Activated CD8-positive, alpha-beta T cell treated with anti-CD3 and anti-CD28 coated beads for 36 hours (primary cell): ENCODE results near the gene TAF4B. TPM values are rescaled to one million over a fixed set of nuclear protein-coding genes. Genes with fewer than 3 reads are reported as not detected.

Experiments
- ATAC-seq: fragments of 200-7000 bp; cut with Tn5 transposase; one replicate; pipeline ENCODE4 v1.10.0; 2021; ENCODE audit warnings: mild to moderate bottlenecking, moderate library complexity
- CTCF ChIA-PET: fragments of 350-600 bp; sonication (Branson Sonifier 250); formaldehyde crosslinking; loops from one replicate; lab custom pipeline; 2021; ENCODE audit warnings: antibody characterized with exemption; lab: Charles Lee
- POLR2A ChIA-PET: fragments of 350-600 bp; sonication (Branson Sonifier 250); formaldehyde crosslinking; loops from one replicate; lab custom pipeline; 2021; ENCODE audit warnings: antibody characterized with exemption; lab: Charles Lee
- DNase-seq: peaks from one replicate; pipeline ENCODE4 v3.0.0-alpha.2; 2020
- H3K27ac Mint-ChIP-seq: one replicate; pipeline ENCODE4 v1.8.0; 2021; ENCODE audit warnings: mild to moderate bottlenecking, mixed read lengths
- H3K27me3 Mint-ChIP-seq: one replicate; pipeline ENCODE4 v1.8.0; 2021; ENCODE audit warnings: mixed read lengths
- H3K36me3 Mint-ChIP-seq: one replicate; pipeline ENCODE4 v1.8.0; 2021; ENCODE audit warnings: low read depth, mixed read lengths
- H3K4me1 Mint-ChIP-seq: one replicate; pipeline ENCODE4 v1.8.0; 2021; ENCODE audit warnings: low read depth, mixed read lengths
- H3K4me3 Mint-ChIP-seq: one replicate; pipeline ENCODE4 v1.8.0; 2021; ENCODE audit warnings: mild to moderate bottlenecking, moderate library complexity, mixed read lengths
- H3K9me3 Mint-ChIP-seq: one replicate; pipeline ENCODE4 v1.8.0; 2021; ENCODE audit warnings: mixed read lengths
- intact Hi-C: fragments of 100-400 bp; cut with micrococcal nuclease; formaldehyde crosslinking; loops from one replicate; pipeline ENCODE4 v1.10.0; 2022
- total RNA-seq, 2 experiments: library from RNA; stranded (reverse); gene quantifications; one replicate each; pipeline ENCODE4 v1.2.3, GENCODE V29; 2021
- TF ChIP-seq, protein P1 (sequence below): fragments of 200-600 bp; IDR thresholded peaks from one replicate; pipeline ENCODE4 v1.8.0; 2022; ENCODE audit warnings: antibody characterized with exemption, mild to moderate bottlenecking

TAF4B gene
- total RNA-seq, 2 experiments from 2014 or later, result 14.7 to 15.1 TPM

DNA sequence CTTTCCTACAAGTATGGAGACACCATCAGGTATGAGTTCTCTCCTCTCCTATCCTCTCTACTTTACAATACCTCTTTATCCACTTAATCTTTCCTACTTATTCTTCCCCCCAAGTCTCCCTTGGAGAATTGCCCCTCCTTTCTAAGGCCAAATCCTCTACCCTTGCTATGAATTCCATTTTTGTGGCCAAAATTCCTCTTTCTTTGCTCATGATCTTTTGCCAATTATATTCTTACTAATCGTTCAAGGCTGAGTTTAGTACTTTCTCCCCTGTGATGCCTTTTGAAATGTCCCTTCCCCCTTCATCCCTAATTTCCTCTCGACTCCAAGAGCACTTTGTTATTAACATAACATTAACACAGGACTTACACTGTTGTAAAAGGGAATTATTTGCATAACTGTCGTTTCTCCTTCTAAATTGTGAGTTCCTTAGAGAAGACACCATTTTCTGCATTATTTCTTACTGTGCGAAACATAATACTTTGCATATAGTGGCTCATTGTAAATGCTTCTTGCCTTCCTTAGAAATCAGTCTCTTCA lies 188.7 kb downstream of the TAF4B start:
- POLR2A ChIA-PET, result no interaction called here
- no peak for ATAC-seq
- TF ChIP-seq, protein P1, sequence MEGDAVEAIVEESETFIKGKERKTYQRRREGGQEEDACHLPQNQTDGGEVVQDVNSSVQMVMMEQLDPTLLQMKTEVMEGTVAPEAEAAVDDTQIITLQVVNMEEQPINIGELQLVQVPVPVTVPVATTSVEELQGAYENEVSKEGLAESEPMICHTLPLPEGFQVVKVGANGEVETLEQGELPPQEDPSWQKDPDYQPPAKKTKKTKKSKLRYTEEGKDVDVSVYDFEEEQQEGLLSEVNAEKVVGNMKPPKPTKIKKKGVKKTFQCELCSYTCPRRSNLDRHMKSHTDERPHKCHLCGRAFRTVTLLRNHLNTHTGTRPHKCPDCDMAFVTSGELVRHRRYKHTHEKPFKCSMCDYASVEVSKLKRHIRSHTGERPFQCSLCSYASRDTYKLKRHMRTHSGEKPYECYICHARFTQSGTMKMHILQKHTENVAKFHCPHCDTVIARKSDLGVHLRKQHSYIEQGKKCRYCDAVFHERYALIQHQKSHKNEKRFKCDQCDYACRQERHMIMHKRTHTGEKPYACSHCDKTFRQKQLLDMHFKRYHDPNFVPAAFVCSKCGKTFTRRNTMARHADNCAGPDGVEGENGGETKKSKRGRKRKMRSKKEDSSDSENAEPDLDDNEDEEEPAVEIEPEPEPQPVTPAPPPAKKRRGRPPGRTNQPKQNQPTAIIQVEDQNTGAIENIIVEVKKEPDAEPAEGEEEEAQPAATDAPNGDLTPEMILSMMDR, result no peak
- no peak for DNase-seq
- CTCF ChIA-PET, result no interaction called here
- no peaks in the 10 kb centered on the region for H3K27me3 Mint-ChIP-seq
- H3K4me3 Mint-ChIP-seq, result no peak overlapping the region
- H3K4me1 Mint-ChIP-seq, result no peaks in the 10 kb centered on the region
- no peak overlapping the region for H3K27ac Mint-ChIP-seq
- no peaks in the 10 kb centered on the region for H3K36me3 Mint-ChIP-seq
- intact Hi-C loops, result no loop called here
- no peaks in the 10 kb centered on the region for H3K9me3 Mint-ChIP-seq

GRCh38 chr18:26415631-26416030 lies 189.4 kb downstream of the TAF4B start:
- no peaks in the 10 kb centered on the region for H3K9me3 Mint-ChIP-seq
- intact Hi-C loops, result no loop called here
- H3K36me3 Mint-ChIP-seq, result no peaks in the 10 kb centered on the region
- CTCF ChIA-PET, result no interaction called here
- no peak overlapping the region for H3K4me3 Mint-ChIP-seq
- DNase-seq (no peak), ATAC-seq (no peak)
- H3K27me3 Mint-ChIP-seq, result no peaks in the 10 kb centered on the region
- no peaks in the 10 kb centered on the region for H3K4me1 Mint-ChIP-seq
- TF ChIP-seq, protein P1, result no peak
- POLR2A ChIA-PET, result no interaction called here
- no peak overlapping the region for H3K27ac Mint-ChIP-seq

GRCh38 chr18:26416652-26417150 lies 190.5 kb downstream of the TAF4B start:
- intact Hi-C loops, result no loop called here
- no peak for DNase-seq
- no peak for ATAC-seq
- no peaks in the 10 kb centered on the region for H3K4me1 Mint-ChIP-seq
- ChIA-PET CTCF (no interaction called here), POLR2A (no interaction called here)
- no peaks in the 10 kb centered on the region for H3K9me3 Mint-ChIP-seq
- no peak overlapping the region for H3K4me3 Mint-ChIP-seq
- no peaks in the 10 kb centered on the region for H3K27me3 Mint-ChIP-seq
- TF ChIP-seq, protein P1, result no peak
- H3K36me3 Mint-ChIP-seq, result no peaks in the 10 kb centered on the region
- H3K27ac Mint-ChIP-seq, result no peak overlapping the region

DNA sequence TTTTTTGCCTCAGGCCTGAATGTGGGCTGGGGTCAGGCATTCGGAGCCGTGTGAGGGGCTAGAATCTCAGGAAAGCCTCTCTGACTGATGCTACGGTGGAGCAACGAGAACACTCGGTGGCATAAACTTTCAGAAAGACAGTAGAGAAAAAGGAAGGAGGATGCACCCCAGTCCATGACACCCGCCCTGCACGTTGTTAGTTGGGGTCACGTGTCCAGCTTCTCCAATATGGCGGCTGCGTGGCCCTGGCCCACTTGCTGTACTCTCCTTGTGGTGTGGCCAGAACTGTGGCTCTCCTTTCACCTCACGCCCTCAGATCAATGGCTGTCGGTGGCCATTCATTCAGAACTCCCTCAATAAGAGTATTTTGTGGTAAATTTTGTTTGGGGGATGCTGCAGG lies 190.9 kb downstream of the TAF4B start:
- no peak for ATAC-seq
- H3K27ac Mint-ChIP-seq, result no peak overlapping the region
- no peaks in the 10 kb centered on the region for H3K4me1 Mint-ChIP-seq
- CTCF ChIA-PET, result no interaction called here
- no peak overlapping the region for H3K4me3 Mint-ChIP-seq
- H3K36me3 Mint-ChIP-seq, result no peaks in the 10 kb centered on the region
- POLR2A ChIA-PET, result interaction anchor here (0.6 kb wide), 1 partner anchor 851 kb away, joined by 3 read pairs; no protein-coding TSS in a partner anchor
- DNase-seq, result no peak
- intact Hi-C loops, result no loop called here
- TF ChIP-seq, protein P1, result no peak
- no peaks in the 10 kb centered on the region for H3K27me3 Mint-ChIP-seq
- H3K9me3 Mint-ChIP-seq, result no peaks in the 10 kb centered on the region

DNA sequence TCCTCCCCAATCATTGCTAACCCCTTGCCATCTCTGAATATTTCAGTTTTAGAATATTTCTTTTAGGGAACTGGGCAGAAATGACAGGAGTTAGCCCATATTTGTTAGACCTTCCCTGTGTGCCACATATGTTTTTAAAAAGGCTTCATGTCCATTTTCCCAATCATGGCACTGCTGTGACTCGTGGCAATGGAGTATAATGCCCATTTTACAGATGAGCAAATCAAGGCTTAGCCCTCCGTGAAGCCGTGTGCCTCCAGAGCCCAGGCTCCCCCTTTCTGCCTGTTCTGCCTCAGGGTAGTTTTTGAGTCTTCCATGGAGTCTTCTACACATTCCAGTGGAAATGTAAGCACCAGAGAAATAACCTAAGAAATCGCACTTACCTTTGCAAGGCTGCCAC lies 192.0 kb downstream of the TAF4B start:
- TF ChIP-seq, protein P1, result no peak
- Mint-ChIP-seq H3K4me1 (no peaks in the 10 kb centered on the region), H3K4me3 (no peak overlapping the region), H3K27ac (no peak overlapping the region), H3K36me3 (no peaks in the 10 kb centered on the region), H3K27me3 (no peaks in the 10 kb centered on the region), H3K9me3 (no peaks in the 10 kb centered on the region)
- POLR2A ChIA-PET, result no interaction called here
- CTCF ChIA-PET, result no interaction called here
- DNase-seq (no peak), ATAC-seq (no peak)
- intact Hi-C loops, result no loop called here
